Breast epithelium (tissue), 3 donors: ENCODE measurements around the gene NEGR1.

Experiments used
- POLR2A ChIP-seq: fragments of 450-650 bp; IDR thresholded peaks from one replicate; pipeline ENCODE4 v1.6.1; 2016; ENCODE audit warnings: antibody characterized with exemption, mild to moderate bottlenecking, moderate library complexity
- TF ChIP-seq, protein P1 (sequence below), 3 donors: fragments of 450-650 bp; IDR thresholded peaks; one replicate each; pipeline ENCODE4 v1.5.1; 2016 to 2017; ENCODE audit warnings: antibody characterized with exemption in 3 of 3, mild to moderate bottlenecking in 3 of 3, moderate library complexity in 3 of 3

DNA sequence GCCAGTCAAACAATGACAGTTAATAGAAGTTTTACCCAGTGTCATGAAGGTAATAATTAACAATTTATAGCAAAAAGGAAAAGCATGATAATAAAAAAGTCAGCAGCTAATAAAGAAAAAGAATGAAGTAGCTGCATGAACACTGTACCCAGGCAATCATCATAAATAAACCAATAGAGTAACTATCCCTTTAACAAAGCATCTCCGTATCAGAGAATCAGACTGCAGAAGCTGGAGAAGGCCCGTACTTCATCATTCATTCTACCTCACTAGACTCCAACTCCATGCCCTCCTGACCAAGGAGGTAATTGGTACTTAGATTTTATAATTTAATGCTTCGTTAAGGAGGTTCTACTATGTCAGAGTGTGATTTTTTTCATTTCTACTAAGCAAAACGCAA is 140.5 kb downstream of the NEGR1 start:
- TF ChIP-seq, protein P1, sequence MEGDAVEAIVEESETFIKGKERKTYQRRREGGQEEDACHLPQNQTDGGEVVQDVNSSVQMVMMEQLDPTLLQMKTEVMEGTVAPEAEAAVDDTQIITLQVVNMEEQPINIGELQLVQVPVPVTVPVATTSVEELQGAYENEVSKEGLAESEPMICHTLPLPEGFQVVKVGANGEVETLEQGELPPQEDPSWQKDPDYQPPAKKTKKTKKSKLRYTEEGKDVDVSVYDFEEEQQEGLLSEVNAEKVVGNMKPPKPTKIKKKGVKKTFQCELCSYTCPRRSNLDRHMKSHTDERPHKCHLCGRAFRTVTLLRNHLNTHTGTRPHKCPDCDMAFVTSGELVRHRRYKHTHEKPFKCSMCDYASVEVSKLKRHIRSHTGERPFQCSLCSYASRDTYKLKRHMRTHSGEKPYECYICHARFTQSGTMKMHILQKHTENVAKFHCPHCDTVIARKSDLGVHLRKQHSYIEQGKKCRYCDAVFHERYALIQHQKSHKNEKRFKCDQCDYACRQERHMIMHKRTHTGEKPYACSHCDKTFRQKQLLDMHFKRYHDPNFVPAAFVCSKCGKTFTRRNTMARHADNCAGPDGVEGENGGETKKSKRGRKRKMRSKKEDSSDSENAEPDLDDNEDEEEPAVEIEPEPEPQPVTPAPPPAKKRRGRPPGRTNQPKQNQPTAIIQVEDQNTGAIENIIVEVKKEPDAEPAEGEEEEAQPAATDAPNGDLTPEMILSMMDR (IDR thresholded peaks at IDR 0.05), result no peak
- no peak for TF ChIP-seq POLR2A
